22Rv1 (cell line): ENCODE measurements around the gene ACR.

Experiments used
- H3K27ac ChIP-seq: fragments of 450-650 bp; 2 replicates; pipeline ENCODE4 v1.5.1; 2017
- ZFX ChIP-seq: fragments of 450-650 bp; IDR thresholded peaks from 2 replicates; pipeline ENCODE4 v1.6.1; 2017; ENCODE audit warnings: antibody characterized with exemption, borderline replicate concordance
- TF ChIP-seq, protein P1 (sequence below): fragments of 450-650 bp; IDR thresholded peaks from 2 replicates; pipeline ENCODE4 v1.5.1; 2017; ENCODE audit warnings: mild to moderate bottlenecking

Gene ACR

DNA sequence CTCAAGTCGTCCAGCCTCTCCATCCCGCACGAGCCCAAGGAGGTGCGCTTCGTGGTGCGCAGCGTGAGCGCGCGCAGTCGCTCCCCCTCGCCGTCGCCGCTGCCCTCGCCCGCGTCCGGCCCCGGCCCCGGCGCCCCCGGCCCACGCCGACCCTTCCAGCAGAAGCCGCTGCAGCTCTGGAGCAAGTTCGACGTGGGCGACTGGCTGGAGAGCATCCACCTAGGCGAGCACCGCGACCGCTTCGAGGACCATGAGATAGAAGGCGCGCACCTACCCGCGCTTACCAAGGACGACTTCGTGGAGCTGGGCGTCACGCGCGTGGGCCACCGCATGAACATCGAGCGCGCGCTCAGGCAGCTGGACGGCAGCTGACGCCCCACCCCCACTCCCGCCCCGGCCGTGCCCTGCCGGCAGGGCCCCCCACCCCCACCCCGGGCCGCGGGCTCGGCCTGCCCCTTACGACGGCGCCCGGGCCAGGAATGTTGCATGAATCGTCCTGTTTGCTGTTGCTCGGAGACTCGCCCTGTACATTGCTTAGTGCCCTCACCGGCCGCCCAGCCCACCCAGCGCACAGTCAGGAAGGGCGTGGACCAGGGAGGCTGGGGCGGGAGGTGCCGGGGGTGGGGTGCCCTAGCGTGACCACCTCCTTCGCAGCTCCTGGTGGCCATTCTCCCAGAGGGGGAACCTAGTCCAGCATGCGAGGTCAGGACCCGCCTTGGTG lies 6.9 kb upstream of the ACR start:
- TF ChIP-seq, protein P1, sequence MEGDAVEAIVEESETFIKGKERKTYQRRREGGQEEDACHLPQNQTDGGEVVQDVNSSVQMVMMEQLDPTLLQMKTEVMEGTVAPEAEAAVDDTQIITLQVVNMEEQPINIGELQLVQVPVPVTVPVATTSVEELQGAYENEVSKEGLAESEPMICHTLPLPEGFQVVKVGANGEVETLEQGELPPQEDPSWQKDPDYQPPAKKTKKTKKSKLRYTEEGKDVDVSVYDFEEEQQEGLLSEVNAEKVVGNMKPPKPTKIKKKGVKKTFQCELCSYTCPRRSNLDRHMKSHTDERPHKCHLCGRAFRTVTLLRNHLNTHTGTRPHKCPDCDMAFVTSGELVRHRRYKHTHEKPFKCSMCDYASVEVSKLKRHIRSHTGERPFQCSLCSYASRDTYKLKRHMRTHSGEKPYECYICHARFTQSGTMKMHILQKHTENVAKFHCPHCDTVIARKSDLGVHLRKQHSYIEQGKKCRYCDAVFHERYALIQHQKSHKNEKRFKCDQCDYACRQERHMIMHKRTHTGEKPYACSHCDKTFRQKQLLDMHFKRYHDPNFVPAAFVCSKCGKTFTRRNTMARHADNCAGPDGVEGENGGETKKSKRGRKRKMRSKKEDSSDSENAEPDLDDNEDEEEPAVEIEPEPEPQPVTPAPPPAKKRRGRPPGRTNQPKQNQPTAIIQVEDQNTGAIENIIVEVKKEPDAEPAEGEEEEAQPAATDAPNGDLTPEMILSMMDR, result no peak
- no peak for TF ChIP-seq ZFX
- H3K27ac ChIP-seq, result no peak overlapping the region

DNA sequence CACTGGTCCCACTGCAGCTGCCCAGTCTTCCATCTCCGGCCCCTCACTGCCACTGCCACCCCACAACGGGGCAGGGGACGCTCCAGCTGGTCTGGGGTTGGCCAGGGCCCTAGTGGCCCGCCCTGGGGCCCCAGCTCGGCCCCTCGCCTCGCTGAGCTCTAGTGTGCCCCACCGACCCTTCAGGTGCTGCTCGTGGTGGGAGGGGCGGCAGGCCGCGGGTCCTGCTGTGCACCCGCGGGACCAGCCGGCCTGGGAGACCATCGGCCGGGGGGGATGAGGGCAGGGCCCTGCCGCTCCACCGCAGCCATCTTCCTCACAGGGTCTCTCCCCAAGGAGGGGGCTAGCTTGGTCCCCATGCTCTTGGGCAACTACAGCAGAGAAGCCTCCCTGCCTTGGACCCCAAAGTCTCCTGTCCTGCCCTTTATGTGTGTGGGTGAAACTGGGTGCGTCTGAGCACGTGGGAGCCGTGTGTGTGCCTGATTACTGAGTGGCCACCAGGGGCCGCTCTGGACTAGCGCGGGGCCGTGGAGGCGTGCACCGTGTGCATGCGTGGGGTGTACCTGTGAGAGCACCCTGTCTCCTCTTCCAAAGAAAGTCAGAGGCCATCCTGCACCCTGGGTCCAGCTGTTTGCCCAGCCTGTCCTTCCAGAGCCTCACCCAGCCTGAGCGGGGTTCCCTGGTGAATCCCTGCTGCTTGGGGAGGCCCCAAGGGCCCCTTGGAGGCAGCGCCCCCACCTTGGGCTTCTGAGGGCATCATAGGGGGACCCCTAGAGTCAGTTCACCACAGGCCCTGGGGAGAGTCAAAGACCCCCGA lies 6.0 kb upstream of the ACR start:
- TF ChIP-seq, protein P1, result peak; percentile 96
- TF ChIP-seq ZFX, result no peak

DNA sequence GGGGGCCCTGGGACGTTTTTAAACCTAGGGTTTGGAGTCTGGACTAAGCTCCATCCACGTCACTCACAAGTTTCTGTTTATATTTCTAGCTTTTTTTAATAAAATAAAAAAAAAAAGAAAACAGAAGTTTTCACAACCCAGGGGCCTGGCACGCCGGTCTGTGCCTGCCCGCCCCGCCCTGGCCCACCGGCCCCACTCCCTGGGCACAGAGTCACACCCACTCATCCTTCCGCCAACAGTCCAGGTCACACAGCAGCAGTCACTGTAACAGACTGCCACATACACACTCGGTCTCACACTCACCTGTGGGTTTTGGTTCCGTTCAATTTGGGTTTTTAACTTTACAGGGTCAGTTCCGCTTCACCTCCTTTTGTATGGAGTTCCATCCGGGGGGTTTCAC lies 5.3 kb upstream of the ACR start:
- H3K27ac ChIP-seq, result no peak overlapping the region

More for the DNA sequence above, 6.0 kb upstream of the ACR start:
- H3K27ac ChIP-seq, result no peak overlapping the region

DNA sequence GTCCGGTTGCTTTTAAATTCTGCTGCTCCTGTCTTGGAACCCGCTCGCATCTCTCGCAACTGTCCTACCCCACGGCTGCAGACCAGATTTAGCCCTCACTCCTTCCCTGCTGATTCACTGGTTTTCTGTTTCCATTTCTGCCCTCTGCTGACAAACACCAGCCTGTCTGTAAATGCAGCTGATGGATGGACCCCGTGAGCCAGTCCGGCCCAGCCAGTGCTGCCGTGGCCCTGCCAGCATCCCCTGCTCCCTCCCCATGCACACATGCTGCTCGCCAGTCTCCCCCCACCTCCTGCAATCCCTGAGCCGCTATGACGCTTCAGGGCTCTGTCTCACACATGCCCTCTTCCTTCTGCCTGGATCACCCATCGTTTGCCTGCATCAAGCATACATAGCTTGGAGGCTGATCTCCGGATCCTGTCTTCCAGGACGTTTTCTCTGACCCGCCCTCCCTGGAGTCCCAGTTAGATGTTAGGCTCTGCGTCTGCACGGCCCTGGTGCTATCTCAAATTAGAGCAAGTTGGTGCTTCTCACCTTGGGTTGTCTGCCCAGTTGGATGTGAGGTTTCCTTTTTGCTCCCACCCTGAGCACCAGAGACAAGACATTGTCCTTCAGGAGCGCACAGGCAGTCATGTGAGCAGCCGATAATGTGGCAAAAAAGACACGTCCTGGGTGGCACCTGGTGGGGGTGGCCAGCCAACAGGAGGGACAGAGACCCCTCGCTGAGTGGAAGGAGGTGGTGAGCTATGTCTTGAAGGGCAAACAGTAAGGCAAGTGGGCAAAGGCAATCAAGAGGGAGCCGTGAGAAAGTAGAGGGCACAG lies 4.3 kb upstream of the ACR start:
- no peak for TF ChIP-seq ZFX
- TF ChIP-seq, protein P1, result no peak
- no peak overlapping the region for H3K27ac ChIP-seq

More for the DNA sequence above, 5.3 kb upstream of the ACR start:
- TF ChIP-seq ZFX, result no peak
- TF ChIP-seq, protein P1, result no peak

DNA sequence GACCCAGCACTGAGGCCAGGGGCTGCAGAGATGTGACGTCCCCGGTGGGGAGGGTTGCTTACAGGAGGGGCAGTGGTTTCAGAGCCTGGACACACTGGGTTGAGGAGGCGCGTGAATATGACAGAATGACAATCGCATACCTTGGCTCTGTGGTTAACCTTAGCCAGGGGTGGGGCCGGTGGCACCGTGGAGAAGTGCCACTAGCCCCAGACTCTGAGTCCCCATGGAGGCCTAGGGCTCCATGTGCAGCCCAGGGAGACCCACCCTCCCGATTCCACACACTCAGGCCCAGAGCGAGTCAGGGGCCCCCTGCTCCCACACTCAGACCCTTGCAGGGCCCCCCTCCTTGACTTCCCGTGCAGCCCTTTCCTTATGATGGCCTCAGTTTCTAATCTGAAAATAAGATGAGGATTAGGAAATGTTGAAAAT lies 3.6 kb upstream of the ACR start:
- TF ChIP-seq, protein P1, result no peak
- no peak for TF ChIP-seq ZFX
- no peak overlapping the region for H3K27ac ChIP-seq

DNA sequence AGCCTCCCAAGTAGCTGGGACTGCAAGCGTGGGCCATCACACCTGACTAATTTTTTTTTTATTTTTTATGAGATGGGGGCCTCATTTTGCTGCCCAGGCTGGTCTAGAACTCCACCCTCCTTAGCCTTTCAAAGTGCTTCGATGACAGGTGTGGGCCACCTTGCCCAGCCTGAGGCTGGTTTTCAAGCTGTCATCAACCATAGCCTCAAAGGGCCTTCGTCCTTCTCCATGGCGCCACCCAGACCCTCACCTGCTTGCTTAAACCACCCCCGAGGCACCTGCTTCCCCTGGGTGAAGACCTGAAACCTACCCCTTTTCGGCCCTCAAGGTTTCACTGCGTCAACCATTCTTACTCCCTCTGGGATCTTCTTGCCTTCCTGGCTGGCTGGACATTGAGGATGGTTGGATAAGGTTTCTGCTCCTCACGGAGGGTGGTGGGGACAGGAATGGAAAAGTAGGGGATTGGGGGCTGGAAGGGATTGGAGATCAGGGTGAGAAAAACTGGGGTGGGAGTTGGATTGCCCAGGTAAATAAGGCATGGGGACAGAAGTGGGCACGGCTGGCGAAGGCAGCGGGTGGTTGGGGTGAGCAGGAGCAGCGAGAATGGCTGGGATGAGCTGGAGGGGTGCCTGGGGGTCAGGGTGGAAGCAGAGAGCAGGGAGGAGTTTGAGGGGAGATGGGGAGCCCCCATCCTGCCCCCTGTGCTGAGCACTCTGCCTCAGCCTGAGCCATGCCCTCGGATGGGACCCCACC lies 2.8 kb upstream of the ACR start:
- TF ChIP-seq, protein P1, result no peak
- no peak for TF ChIP-seq ZFX
- no peak overlapping the region for H3K27ac ChIP-seq
